Activated CD8-positive, alpha-beta T cell treated with anti-CD3 and anti-CD28 coated beads for 36 hours (primary cell): ENCODE results near the gene IKBIP. TPM values are rescaled to one million over a fixed set of nuclear protein-coding genes. Genes with fewer than 3 reads are reported as not detected.
"Not testable (repeated sequence)": the region's sequence is repeated elsewhere in the genome, so short reads cannot be mapped to it uniquely, and the experiment has no call there.

Experiments used
- ATAC-seq: fragments of 200-7000 bp; cut with Tn5 transposase; one replicate; pipeline ENCODE4 v1.10.0; 2021; ENCODE audit warnings: mild to moderate bottlenecking, moderate library complexity
- CTCF ChIA-PET: fragments of 350-600 bp; sonication (Branson Sonifier 250); formaldehyde crosslinking; loops from one replicate; lab custom pipeline; 2021; ENCODE audit warnings: antibody characterized with exemption; lab: Charles Lee
- POLR2A ChIA-PET: fragments of 350-600 bp; sonication (Branson Sonifier 250); formaldehyde crosslinking; loops from one replicate; lab custom pipeline; 2021; ENCODE audit warnings: antibody characterized with exemption; lab: Charles Lee
- DNase-seq: peaks from one replicate; pipeline ENCODE4 v3.0.0-alpha.2; 2020
- H3K27ac Mint-ChIP-seq: one replicate; pipeline ENCODE4 v1.8.0; 2021; ENCODE audit warnings: mild to moderate bottlenecking, mixed read lengths
- H3K27me3 Mint-ChIP-seq: one replicate; pipeline ENCODE4 v1.8.0; 2021; ENCODE audit warnings: mixed read lengths
- H3K36me3 Mint-ChIP-seq: one replicate; pipeline ENCODE4 v1.8.0; 2021; ENCODE audit warnings: low read depth, mixed read lengths
- H3K4me1 Mint-ChIP-seq: one replicate; pipeline ENCODE4 v1.8.0; 2021; ENCODE audit warnings: low read depth, mixed read lengths
- H3K4me3 Mint-ChIP-seq: one replicate; pipeline ENCODE4 v1.8.0; 2021; ENCODE audit warnings: mild to moderate bottlenecking, moderate library complexity, mixed read lengths
- H3K9me3 Mint-ChIP-seq: one replicate; pipeline ENCODE4 v1.8.0; 2021; ENCODE audit warnings: mixed read lengths
- CTCF ChIP-seq: fragments of 200-600 bp; IDR thresholded peaks from one replicate; pipeline ENCODE4 v1.8.0; 2022; ENCODE audit warnings: antibody characterized with exemption, mild to moderate bottlenecking
- intact Hi-C: fragments of 100-400 bp; cut with micrococcal nuclease; formaldehyde crosslinking; loops from one replicate; pipeline ENCODE4 v1.10.0; 2022
- total RNA-seq, 2 experiments: library from RNA; stranded (reverse); gene quantifications; one replicate each; pipeline ENCODE4 v1.2.3, GENCODE V29; 2021

IKBIP gene
- total RNA-seq, 2 experiments from 2014 or later, result 34.9 to 35.4 TPM

- ChIA-PET POLR2A (interaction anchor here (0.6 to 3.3 kb wide), 3 partner anchors 12 to 1483 kb away, joined by 3 to 17 read pairs (median 7); partner anchors contain the start of genes APAF1, IKBIP and SLC25A3), CTCF (interaction anchor here (0.7 to 1.4 kb wide), 5 partner anchors 10 to 74 kb away, joined by 3 read pairs; no protein-coding TSS in a partner anchor)
- DNase-seq (no peak), ATAC-seq (no peak)
- no peak for TF ChIP-seq CTCF
- Mint-ChIP-seq H3K4me1 (peaks cover 5% of the 10 kb centered on the region), H3K27ac (no peak overlapping the region), H3K4me3 (no peak overlapping the region), H3K9me3 (no peaks in the 10 kb centered on the region), H3K36me3 (peaks cover 16% of the 10 kb centered on the region), H3K27me3 (no peaks in the 10 kb centered on the region)
- intact Hi-C loops, result no loop called here
Measured at GRCh38 chr12:98606359-98606988, 38.1 kb downstream of the IKBIP start.

GRCh38 chr12:98601924-98602323, 42.7 kb downstream of the IKBIP start:
- ATAC-seq (no peak), DNase-seq (no peak)
- Mint-ChIP-seq H3K27me3 (no peaks in the 10 kb centered on the region), H3K27ac (no peak overlapping the region), H3K4me3 (no peak overlapping the region), H3K4me1 (peaks cover 9% of the 10 kb centered on the region), H3K36me3 (peaks cover 51% of the 10 kb centered on the region), H3K9me3 (no peaks in the 10 kb centered on the region)
- TF ChIP-seq CTCF, result no peak
- intact Hi-C loops, result no loop called here
- POLR2A ChIA-PET, result interaction anchor here (1.1 to 3.5 kb wide), 2 partner anchors 9 to 74 kb away, joined by 3 to 17 read pairs; partner anchors contain the start of gene SLC25A3
- CTCF ChIA-PET, result interaction anchor here (1.0 to 2.8 kb wide), 3 partner anchors 16 to 69 kb away, joined by 3 to 10 read pairs (median 4); no protein-coding TSS in a partner anchor

GRCh38 chr12:98597313-98597712, 47.3 kb downstream of the IKBIP start:
- H3K9me3 Mint-ChIP-seq, intact Hi-C loops, H3K4me3 Mint-ChIP-seq, ATAC-seq, DNase-seq, H3K27me3 Mint-ChIP-seq: not testable (repeated sequence)
- ChIA-PET CTCF (interaction anchor here (1.3 to 6.6 kb wide), 6 partner anchors 9 to 106 kb away, joined by 3 to 42 read pairs (median 4); no protein-coding TSS in a partner anchor), POLR2A (interaction anchor here (0.9 to 5.3 kb wide), 4 partner anchors 13 to 96 kb away, joined by 3 to 70 read pairs (median 4); partner anchors contain the start of gene TMPO)
- peaks cover 28% of the 10 kb centered on the region for H3K4me1 Mint-ChIP-seq
- H3K36me3 Mint-ChIP-seq, result peaks cover 65% of the 10 kb centered on the region
- H3K27ac Mint-ChIP-seq, result peak overlapping the region; percentile 26

- peaks cover 28% of the 10 kb centered on the region for H3K4me1 Mint-ChIP-seq
- H3K27me3 Mint-ChIP-seq, result no peaks in the 10 kb centered on the region
- peaks cover 54% of the 10 kb centered on the region for H3K36me3 Mint-ChIP-seq
- no peak for ATAC-seq
- H3K27ac Mint-ChIP-seq, result peak overlapping the region; percentile 97
- CTCF ChIA-PET, result interaction anchor here (0.9 to 6.6 kb wide), 6 partner anchors 11 to 104 kb away, joined by 3 to 42 read pairs (median 4); no protein-coding TSS in a partner anchor
- DNase-seq, result peak; percentile 62
- no peaks in the 10 kb centered on the region for H3K9me3 Mint-ChIP-seq
- POLR2A ChIA-PET, result interaction anchor here (0.6 to 5.3 kb wide), 9 partner anchors 9 to 85 kb away, joined by 3 to 70 read pairs (median 5); partner anchors contain the start of genes APAF1, IKBIP and TMPO
- H3K4me3 Mint-ChIP-seq, result peak overlapping the region; percentile 98
- TF ChIP-seq CTCF, result no peak
- intact Hi-C loops, result loop anchor here (2.0 kb wide), 1 partner anchor 49 kb away; the partner anchor contains the start of genes APAF1 and IKBIP
Measured at GRCh38 chr12:98595243-98595988, 49.2 kb downstream of the IKBIP start.
